ENCODE data around the gene ESRRA. TPM values are rescaled to one million over a fixed set of nuclear protein-coding genes. Genes with fewer than 3 reads are reported as not detected.
A peak's percentile ranks its signal among the peaks of the same experiment; 100 is the strongest.

ESRRA gene
- total RNA-seq, 2 donors from 2014 or later = 40.5 to 42.4 TPM

GRCh38 chr11:64352099-64352994, 47.0 kb downstream of the ESRRA start:
- H3K4me3 Mint-ChIP-seq = no peak overlapping the region
- H3K36me3 Mint-ChIP-seq (ENCODE audit: insufficient read depth in 2 of 2) = peaks cover under 1 to 5% of the 10 kb centered on the region in 2 donors
- no peak for ATAC-seq (replicated peaks in 1 of 2)
- H3K4me1 Mint-ChIP-seq (ENCODE audit: low read depth) = peaks cover 19% of the 10 kb centered on the region
- no peaks in the 10 kb centered on the region for H3K9me3 Mint-ChIP-seq
- DNase-seq = no peak
- no peaks in the 10 kb centered on the region for H3K27me3 Mint-ChIP-seq (ENCODE audit: low read depth)
- no peak overlapping the region for H3K27ac Mint-ChIP-seq

GRCh38 chr11:64352995-64353714, 47.8 kb downstream of the ESRRA start:
- H3K4me3 Mint-ChIP-seq = no peak overlapping the region
- H3K4me1 Mint-ChIP-seq (ENCODE audit: low read depth) = peaks cover 26% of the 10 kb centered on the region
- no peak overlapping the region for H3K27ac Mint-ChIP-seq
- ATAC-seq (replicated peaks in 1 of 2) (no peak), DNase-seq (no peak)
- H3K27me3 Mint-ChIP-seq (ENCODE audit: low read depth) = no peaks in the 10 kb centered on the region
- no peaks in the 10 kb centered on the region for H3K9me3 Mint-ChIP-seq
- peaks cover 0 to 3% of the 10 kb centered on the region in 2 donors for H3K36me3 Mint-ChIP-seq (ENCODE audit: insufficient read depth in 2 of 2)

- Mint-ChIP-seq H3K4me1 (ENCODE audit: low read depth) (peaks cover 28% of the 10 kb centered on the region), H3K9me3 (no peaks in the 10 kb centered on the region), H3K27ac (no peak overlapping the region), H3K4me3 (no peak overlapping the region), H3K27me3 (ENCODE audit: low read depth) (no peaks in the 10 kb centered on the region), H3K36me3 (ENCODE audit: insufficient read depth in 2 of 2) (peaks cover 0 to 3% of the 10 kb centered on the region in 2 donors)
- DNase-seq (no peak), ATAC-seq (replicated peaks in 1 of 2) (no peak)
These were observed 48.6 kb downstream of the ESRRA start for GRCh38 chr11:64353715-64354506.

GRCh38 chr11:64355078-64355940, 50.0 kb downstream of the ESRRA start:
- ATAC-seq (replicated peaks in 1 of 2) (peak in 1 of 2 donors; percentile 25), DNase-seq (peak; percentile 50 to 67)
- H3K4me1 Mint-ChIP-seq (ENCODE audit: low read depth) = peaks cover 38% of the 10 kb centered on the region
- H3K4me3 Mint-ChIP-seq = no peak overlapping the region
- no peaks in the 10 kb centered on the region for H3K27me3 Mint-ChIP-seq (ENCODE audit: low read depth)
- peaks cover 0 to 3% of the 10 kb centered on the region in 2 donors for H3K36me3 Mint-ChIP-seq (ENCODE audit: insufficient read depth in 2 of 2)
- no peak overlapping the region for H3K27ac Mint-ChIP-seq
- no peaks in the 10 kb centered on the region for H3K9me3 Mint-ChIP-seq

- H3K4me1 Mint-ChIP-seq (ENCODE audit: low read depth) = peaks cover 47% of the 10 kb centered on the region
- ATAC-seq (replicated peaks in 1 of 2) (no peak), DNase-seq (peak; percentile 55 to 66)
- no peak overlapping the region for H3K27ac Mint-ChIP-seq
- no peaks in the 10 kb centered on the region for H3K36me3 Mint-ChIP-seq (ENCODE audit: insufficient read depth in 2 of 2)
- peak overlapping the region; percentile 25 to 41 for H3K4me3 Mint-ChIP-seq
- no peaks in the 10 kb centered on the region for H3K9me3 Mint-ChIP-seq
- H3K27me3 Mint-ChIP-seq (ENCODE audit: low read depth) = no peaks in the 10 kb centered on the region
These were observed 51.4 kb downstream of the ESRRA start for GRCh38 chr11:64356498-64357411.

GRCh38 chr11:64357446-64357845, 52.1 kb downstream of the ESRRA start:
- Mint-ChIP-seq H3K27ac (peak overlapping the region; percentile 81), H3K4me3 (peak overlapping the region; percentile 70 to 75)

GRCh38 chr11:64357904-64358535, 52.7 kb downstream of the ESRRA start:
- Mint-ChIP-seq H3K9me3 (no peaks in the 10 kb centered on the region), H3K36me3 (ENCODE audit: insufficient read depth in 2 of 2) (no peaks in the 10 kb centered on the region), H3K27me3 (ENCODE audit: low read depth) (no peaks in the 10 kb centered on the region), H3K4me3 (peak overlapping the region; percentile 70 to 75), H3K27ac (peak overlapping the region; percentile 81), H3K4me1 (ENCODE audit: low read depth) (peaks cover 53% of the 10 kb centered on the region)
- DNase-seq (peak; percentile 70 to 75), ATAC-seq (replicated peaks in 1 of 2) (peak; percentile 63 to 76)

More at GRCh38 chr11:64357446-64357845, 52.1 kb downstream of the ESRRA start:
- DNase-seq (no peak), ATAC-seq (replicated peaks in 1 of 2) (peak in 1 of 2 donors; percentile 1)
- Mint-ChIP-seq H3K27me3 (ENCODE audit: low read depth) (no peaks in the 10 kb centered on the region), H3K36me3 (ENCODE audit: insufficient read depth in 2 of 2) (no peaks in the 10 kb centered on the region), H3K4me1 (ENCODE audit: low read depth) (peaks cover 53% of the 10 kb centered on the region), H3K9me3 (no peaks in the 10 kb centered on the region)

GRCh38 chr11:64358536-64358906, 53.2 kb downstream of the ESRRA start:
- H3K27me3 Mint-ChIP-seq (ENCODE audit: low read depth) = no peaks in the 10 kb centered on the region
- no peaks in the 10 kb centered on the region for H3K36me3 Mint-ChIP-seq (ENCODE audit: insufficient read depth in 2 of 2)
- peak overlapping the region; percentile 70 to 75 for H3K4me3 Mint-ChIP-seq
- H3K9me3 Mint-ChIP-seq = no peaks in the 10 kb centered on the region
- ATAC-seq (replicated peaks in 1 of 2) (no peak), DNase-seq (no peak)
- H3K27ac Mint-ChIP-seq = no peak overlapping the region
- peaks cover 53% of the 10 kb centered on the region for H3K4me1 Mint-ChIP-seq (ENCODE audit: low read depth)

GRCh38 chr11:64358907-64359711, 53.8 kb downstream of the ESRRA start, which contains the start of gene RPS6KA4:
RPS6KA4 (plus strand) TSS chr11:64359162; CDS start chr11:64359236, 74 bp downstream.
- Mint-ChIP-seq H3K4me3 (peak within 1 kb of the TSS; percentile 86 to 92), H3K36me3 (ENCODE audit: insufficient read depth in 2 of 2) (no peaks in the 10 kb centered on the region), H3K9me3 (no peaks in the 10 kb centered on the region), H3K27ac (peak within 1 kb of the TSS; percentile 81), H3K4me1 (ENCODE audit: low read depth) (peaks cover 53% of the 10 kb centered on the region), H3K27me3 (ENCODE audit: low read depth) (no peaks in the 10 kb centered on the region)
- peak; percentile 84 to 85 for ATAC-seq (replicated peaks in 1 of 2)
- peak; percentile 67 to 79 for DNase-seq

- peak overlapping the region; percentile 79 for H3K27ac Mint-ChIP-seq
- no peak for ATAC-seq (replicated peaks in 1 of 2)
- H3K4me3 Mint-ChIP-seq = peak overlapping the region; percentile 86 to 92
- no peaks in the 10 kb centered on the region for H3K9me3 Mint-ChIP-seq
- peaks cover 52% of the 10 kb centered on the region for H3K4me1 Mint-ChIP-seq (ENCODE audit: low read depth)
- DNase-seq = peak; percentile 27 to 48
- H3K36me3 Mint-ChIP-seq (ENCODE audit: insufficient read depth in 2 of 2) = peaks cover 0 to 2% of the 10 kb centered on the region in 2 donors
- no peaks in the 10 kb centered on the region for H3K27me3 Mint-ChIP-seq (ENCODE audit: low read depth)
These were observed 54.6 kb downstream of the ESRRA start for GRCh38 chr11:64359712-64360445.

Data from activated T-cell treated with anti-CD3 and anti-CD28 coated beads, Interleukin-2, amount 50 U/mL, for 72 hours (primary cell).